ENCODE measurements around the gene UMPS. TPM values are rescaled to one million over a fixed set of nuclear protein-coding genes. Genes with fewer than 3 reads are reported as not detected.
A peak's percentile ranks its signal among the peaks of the same experiment; 100 is the strongest.

The UMPS gene
- total RNA-seq, 1 donor from 2014 or later, result 38.3 TPM

DNA sequence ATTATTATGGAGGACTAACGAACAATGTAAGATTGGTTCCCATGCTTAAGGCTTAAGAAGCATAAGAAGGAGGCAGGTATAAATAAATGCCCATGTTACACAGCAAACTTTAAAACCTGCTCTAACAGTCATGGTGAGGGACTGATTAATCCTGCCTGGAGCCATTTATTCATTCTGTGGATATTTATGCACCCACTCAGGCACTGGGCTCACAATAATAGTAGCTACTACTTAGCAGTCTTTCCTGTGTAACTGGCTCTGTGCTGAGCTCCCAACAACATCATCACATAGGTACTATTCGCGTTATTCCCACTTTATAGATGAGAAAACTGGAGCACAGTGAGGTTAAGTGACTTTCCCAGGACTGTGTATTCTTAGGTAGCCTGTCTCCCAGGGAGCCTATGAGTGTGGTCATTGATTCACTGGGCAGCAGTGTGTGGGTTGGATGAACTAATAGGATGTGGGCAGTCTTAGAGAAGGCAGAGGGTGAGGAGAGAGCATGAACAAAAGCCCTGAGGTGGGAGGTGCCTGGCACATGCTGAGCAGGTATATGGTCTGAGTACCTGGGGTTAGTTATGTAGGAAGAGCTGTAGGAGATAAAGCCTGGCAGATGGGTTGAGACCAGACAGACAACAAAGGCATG, 44.1 kb upstream of the UMPS start:
- H3K4me1 Mint-ChIP-seq (ENCODE audit: low read depth, unreplicated experiment), result peaks cover 7% of the 10 kb centered on the region
- no peak overlapping the region for H3K27ac Mint-ChIP-seq (ENCODE audit: unreplicated experiment)
- no peak for FAIRE-seq
- Histone ChIP-seq H3K4me1 (ENCODE audit: insufficient read depth, low read length) (no peaks in the 10 kb centered on the region), H4K20me1 (ENCODE audit: insufficient read depth, low read length) (no peaks in the 10 kb centered on the region), H2AFZ (ENCODE audit: low read depth, low read length) (no peak overlapping the region), H3K9ac (ENCODE audit: low read length) (no peak overlapping the region), H3K4me2 (ENCODE audit: low read length) (no peak overlapping the region), H3K36me3 (ENCODE audit: insufficient read depth, low read length) (no peaks in the 10 kb centered on the region), H3K27ac (ENCODE audit: low read depth, low read length) (no peak overlapping the region), H3K27me3 (ENCODE audit: insufficient read depth, low read length) (no peaks in the 10 kb centered on the region), H3K79me2 (ENCODE audit: insufficient read depth, low read length) (no peaks in the 10 kb centered on the region), H3K4me3 (ENCODE audit: insufficient read depth, low read depth, low read length) (no peak overlapping the region), H3K9me3 (ENCODE audit: insufficient read depth, low read depth, low read length) (no peaks in the 10 kb centered on the region)
- H3K36me3 Mint-ChIP-seq (ENCODE audit: low read depth, unreplicated experiment), result no peaks in the 10 kb centered on the region
- H3K27me3 Mint-ChIP-seq (ENCODE audit: low read depth, unreplicated experiment), result peaks cover 4% of the 10 kb centered on the region
- no peaks in the 10 kb centered on the region for H3K9me3 Mint-ChIP-seq (ENCODE audit: unreplicated experiment)
- no peak for DNase-seq (ENCODE audit: low read depth)
- H3K4me3 Mint-ChIP-seq (ENCODE audit: unreplicated experiment), result no peak overlapping the region
- no peak for TF ChIP-seq CTCF (IDR thresholded peaks at IDR 0.05; ENCODE audit: insufficient read depth, low read depth, low read length)
- TF ChIP-seq EZH2 (IDR thresholded peaks at IDR 0.05; ENCODE audit: insufficient read depth, low read length), result no peak

DNA sequence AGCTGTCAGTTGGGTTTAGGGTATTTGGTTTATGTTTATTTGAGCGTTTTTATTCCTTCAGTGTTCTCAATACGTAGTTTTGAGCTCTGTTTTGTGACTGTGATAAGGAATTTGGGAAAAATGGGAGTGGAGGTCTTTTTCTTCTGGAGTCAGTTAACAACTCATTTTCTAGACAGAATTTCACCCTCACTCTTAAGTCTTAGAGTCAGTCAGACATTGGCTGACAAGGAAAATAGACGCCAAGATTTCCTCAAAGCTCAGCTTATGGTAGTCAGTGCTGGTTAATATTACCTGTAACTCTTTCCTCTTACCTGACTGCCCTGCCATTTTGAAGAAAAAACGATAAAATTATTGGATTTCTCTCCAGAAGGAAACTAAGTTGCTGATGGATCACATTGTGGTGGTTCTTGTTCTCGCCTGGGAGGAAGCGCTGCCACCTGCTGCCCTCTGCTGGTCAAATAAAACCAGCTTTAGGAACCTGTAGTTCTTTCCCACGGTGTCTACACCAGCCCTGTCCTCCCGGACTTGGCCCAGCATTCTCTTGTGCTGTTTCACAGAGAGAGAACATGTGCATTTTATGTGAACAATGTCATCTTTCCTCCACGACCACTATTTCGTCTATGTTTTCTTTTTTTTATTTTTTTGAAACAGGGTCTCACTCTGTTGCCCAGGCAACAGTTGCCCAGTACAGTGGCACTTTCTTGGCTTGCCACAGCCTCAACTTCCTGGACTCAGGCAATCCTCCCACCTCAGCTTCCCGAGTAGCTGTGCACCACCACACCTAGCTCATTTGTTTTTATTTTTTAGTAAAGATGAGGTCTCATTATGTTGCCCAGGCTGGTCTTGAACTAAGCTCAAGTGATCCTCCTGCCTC, 41.4 kb upstream of the UMPS start:
- Mint-ChIP-seq H3K4me1 (ENCODE audit: low read depth, unreplicated experiment) (peaks cover 7% of the 10 kb centered on the region), H3K27me3 (ENCODE audit: low read depth, unreplicated experiment) (peaks cover 1% of the 10 kb centered on the region), H3K4me3 (ENCODE audit: unreplicated experiment) (no peak overlapping the region), H3K36me3 (ENCODE audit: low read depth, unreplicated experiment) (no peaks in the 10 kb centered on the region), H3K9me3 (ENCODE audit: unreplicated experiment) (no peaks in the 10 kb centered on the region), H3K27ac (ENCODE audit: unreplicated experiment) (no peak overlapping the region)
- DNase-seq (ENCODE audit: low read depth) (peak; percentile 41), FAIRE-seq (no peak)
- TF ChIP-seq EZH2 (IDR thresholded peaks at IDR 0.05; ENCODE audit: insufficient read depth, low read length), result no peak
- peak; percentile 93 for TF ChIP-seq CTCF (IDR thresholded peaks at IDR 0.05; ENCODE audit: insufficient read depth, low read depth, low read length)
- Histone ChIP-seq H3K4me3 (ENCODE audit: insufficient read depth, low read depth, low read length) (no peak overlapping the region), H3K27ac (ENCODE audit: low read depth, low read length) (no peak overlapping the region), H3K36me3 (ENCODE audit: insufficient read depth, low read length) (no peaks in the 10 kb centered on the region), H3K27me3 (ENCODE audit: insufficient read depth, low read length) (no peaks in the 10 kb centered on the region), H3K9ac (ENCODE audit: low read length) (no peak overlapping the region), H3K79me2 (ENCODE audit: insufficient read depth, low read length) (no peaks in the 10 kb centered on the region), H3K4me2 (ENCODE audit: low read length) (no peak overlapping the region), H3K4me1 (ENCODE audit: insufficient read depth, low read length) (no peaks in the 10 kb centered on the region), H4K20me1 (ENCODE audit: insufficient read depth, low read length) (no peaks in the 10 kb centered on the region), H2AFZ (ENCODE audit: low read depth, low read length) (no peak overlapping the region), H3K9me3 (ENCODE audit: insufficient read depth, low read depth, low read length) (no peaks in the 10 kb centered on the region)
